ENCODE results near the gene B3GALNT2. TPM values are rescaled to one million over a fixed set of nuclear protein-coding genes. Genes with fewer than 3 reads are reported as not detected.
A peak's percentile ranks its signal among the peaks of the same experiment; 100 is the strongest.

B3GALNT2 gene
- total and polyA plus RNA-seq, 2 of the 4 experiments (the other 2 are of a cell fraction): 11.0 to 32.8 TPM

DNA sequence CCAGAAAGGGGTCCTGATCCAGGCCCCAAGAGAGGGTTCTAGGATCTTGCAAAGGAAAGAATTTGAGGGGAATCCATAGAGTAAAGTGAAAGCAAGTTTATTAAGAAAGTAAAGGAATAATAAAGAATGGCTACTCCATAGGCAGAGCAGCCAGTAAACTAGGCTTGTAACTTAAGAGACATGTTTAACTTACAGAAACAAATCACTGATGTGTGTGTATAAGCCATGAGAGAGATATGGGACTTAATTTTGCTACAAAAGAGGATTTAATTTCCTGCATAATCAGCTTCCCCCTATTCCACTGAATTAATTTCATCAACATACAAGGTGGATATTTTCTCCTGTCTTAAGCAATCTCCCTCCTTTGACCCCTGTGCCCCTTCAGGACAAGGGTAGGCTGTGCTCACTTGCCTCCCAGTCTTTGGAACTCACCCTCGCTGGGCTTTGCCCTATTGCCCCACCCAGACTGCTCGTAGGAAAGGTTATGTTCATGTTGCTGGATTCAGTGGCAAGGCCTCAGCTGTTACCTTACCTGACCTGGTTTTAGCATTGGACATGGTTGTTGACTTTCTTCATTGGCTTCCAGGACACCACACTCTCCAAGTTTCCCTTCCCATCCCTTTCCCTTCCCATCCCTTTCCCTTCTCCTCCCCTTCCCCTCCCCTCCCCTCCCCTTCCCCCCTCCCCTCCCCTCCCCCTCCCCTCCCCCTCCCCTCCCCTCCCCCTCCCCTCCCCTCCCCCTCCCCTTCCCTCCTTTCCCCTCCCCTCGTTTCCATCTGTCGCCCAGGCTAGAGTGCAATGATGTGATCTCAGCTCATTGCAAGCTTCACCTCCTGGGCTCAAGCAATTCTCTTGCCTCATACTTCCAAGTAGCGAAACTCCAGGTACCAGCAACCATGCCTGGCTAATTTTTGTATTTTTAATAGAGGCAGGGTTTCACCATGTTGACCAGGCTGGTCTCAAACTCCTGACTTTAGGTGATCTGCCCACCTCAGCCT lies 92.5 kb downstream of the B3GALNT2 start:
- Histone ChIP-seq H3K4ac (ENCODE audit: low read depth, low read length) (no peak overlapping the region), H3K4me3 (ENCODE audit: insufficient read depth, low read depth, low read length) (no peak overlapping the region), H3K9me3 (ENCODE audit: control insufficient read depth, insufficient read depth, low read length) (no peaks in the 10 kb centered on the region), H3K56ac (ENCODE audit: extremely low read depth, insufficient read depth, low read length) (no peak overlapping the region), H3K23ac (ENCODE audit: low read depth, low read length) (0 out of 2 replicates have a peak overlapping the region, but pooled peaks have one; percentile 33), H3K14ac (replicated peaks; ENCODE audit: low read depth, low read length) (no peak overlapping the region), H3K4me1 (ENCODE audit: control insufficient read depth, insufficient read depth, low read length) (peaks cover 5% of the 10 kb centered on the region), H2BK15ac (ENCODE audit: low read depth, low read length) (no peak overlapping the region), H3K27ac (ENCODE audit: insufficient read depth, low read length) (no peak overlapping the region), H3K9me1 (ENCODE audit: insufficient read depth, low read length) (peaks cover 5% of the 10 kb centered on the region; the same call in 1 of the 2 replicates), H3K4me2 (ENCODE audit: low read depth, low read length) (no peak overlapping the region), H2BK120ac (ENCODE audit: low read depth, low read length) (no peak overlapping the region), H3K27me3 (ENCODE audit: control insufficient read depth, insufficient read depth, low read length) (no peaks in the 10 kb centered on the region), H3K79me1 (ENCODE audit: low read depth in 1 of 2, low read length in 2 of 2) (peaks cover 0 to 44% of the 10 kb centered on the region in 2 experiments; a peak in 3 of 4 replicates), H2AK9ac (replicated peaks; ENCODE audit: low read depth, low read length, poor library complexity) (no peak overlapping the region), H3K18ac (ENCODE audit: low read depth, low read length) (no peak overlapping the region), H2AFZ (replicated peaks; ENCODE audit: low read length, poor library complexity) (no peak overlapping the region), H2BK5ac (ENCODE audit: low read depth, low read length, poor library complexity, severe bottlenecking) (peak overlapping the region; percentile 12), H3K36me3 (ENCODE audit: control insufficient read depth, insufficient read depth, low read length) (peaks cover 3% of the 10 kb centered on the region; the same call in 1 of the 2 replicates), H4K20me1 (ENCODE audit: insufficient read depth, low read length) (peaks cover 6% of the 10 kb centered on the region; the same call in 1 of the 2 replicates), H4K5ac (ENCODE audit: low read depth, low read length) (peak overlapping the region; percentile 6; the same call in 1 of the 2 replicates), H2BK20ac (ENCODE audit: low read depth, low read length) (no peak overlapping the region), H4K91ac (ENCODE audit: insufficient read depth, low read depth, low read length) (no peak overlapping the region), H3K9ac (ENCODE audit: low read depth, low read length) (no peak overlapping the region), H4K8ac (ENCODE audit: low read depth in 2 of 2, low read length in 2 of 2) (no peak overlapping the region), H2AK5ac (ENCODE audit: low read depth, low read length) (0 out of 2 replicates have a peak overlapping the region, but pooled peaks have one; percentile 30)
- intact Hi-C loops (cut with micrococcal nuclease): no loop called here
- DNase-seq (no peak), ATAC-seq (ENCODE audit: low read depth) (no peak)
- WGBS, 2 experiments (ENCODE audit: extremely low coverage in 2 of 2, insufficient read length in 1 of 2): no CpG with 5 or more reads among the region's 5 CpGs
- TF ChIP-seq MAZ (IDR thresholded peaks at IDR 0.05; ENCODE audit: borderline replicate concordance, low read depth, low read length) (no peak), CEBPB (IDR thresholded peaks at IDR 0.05; ENCODE audit: low read depth, low read length) (0 out of 2 replicates have a peak, but pooled peaks have one; percentile 9), BHLHE40 (IDR thresholded peaks at IDR 0.05; ENCODE audit: low read depth, low read length) (no peak)
- TF ChIP-seq, protein P1, sequence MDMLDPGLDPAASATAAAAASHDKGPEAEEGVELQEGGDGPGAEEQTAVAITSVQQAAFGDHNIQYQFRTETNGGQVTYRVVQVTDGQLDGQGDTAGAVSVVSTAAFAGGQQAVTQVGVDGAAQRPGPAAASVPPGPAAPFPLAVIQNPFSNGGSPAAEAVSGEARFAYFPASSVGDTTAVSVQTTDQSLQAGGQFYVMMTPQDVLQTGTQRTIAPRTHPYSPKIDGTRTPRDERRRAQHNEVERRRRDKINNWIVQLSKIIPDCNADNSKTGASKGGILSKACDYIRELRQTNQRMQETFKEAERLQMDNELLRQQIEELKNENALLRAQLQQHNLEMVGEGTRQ (IDR thresholded peaks at IDR 0.05; ENCODE audit: low read depth, low read length): no peak
- ChIA-PET CTCF (no interaction called here), POLR2A (ENCODE audit: unreplicated experiment) (no interaction called here)
- dilution Hi-C loops (cut with HindIII; ENCODE audit: low sequenced_read_pairs, unreplicated experiment): no loop called here
- no TSS peak for BruUV-seq (replicated peaks)
- in situ Hi-C loops (cut with MboI; ENCODE audit: low sequenced_read_pairs): loop anchor here (10.0 kb wide), 1 partner anchor 307 kb away; no protein-coding TSS in a partner anchor

Data from IMR-90 (cell line).